CD8-positive, alpha-beta memory T cell (primary cell): ENCODE data around the gene EGFL7. TPM values are rescaled to one million over a fixed set of nuclear protein-coding genes. Genes with fewer than 3 reads are reported as not detected.
A peak's percentile ranks its signal among the peaks of the same experiment; 100 is the strongest.

ENCODE experiments used
- CTCF ChIA-PET: fragments of 350-600 bp; sonication (Branson Sonifier 250); formaldehyde crosslinking; loops from one replicate; lab custom pipeline; 2021; ENCODE audit warnings: antibody characterized with exemption; lab: Charles Lee
- POLR2A ChIA-PET: fragments of 350-600 bp; sonication (Branson Sonifier 250); formaldehyde crosslinking; loops from one replicate; lab custom pipeline; 2021; ENCODE audit warnings: antibody characterized with exemption; lab: Charles Lee
- DNase-seq, 5 donors: peaks; one replicate each; pipeline versions ENCODE4 v3.0.0 to v3.0.0-alpha.2; 2020 to 2022; ENCODE audit warnings: mixed read lengths in 1 of 5
- H3K27ac ChIP-seq: one replicate; pipeline ENCODE4 v1.7.0; 2013; ENCODE audit warnings: low read depth, mild to moderate bottlenecking, low read length, moderate library complexity
- H3K27me3 ChIP-seq: 2 replicates; pipeline ENCODE4 v1.7.0; 2013; ENCODE audit warnings: low read length, mild to moderate bottlenecking; ENCODE audit not compliant: insufficient read depth, poor library complexity, severe bottlenecking
- H3K36me3 ChIP-seq: 2 replicates; pipeline ENCODE4 v1.7.0; 2013; ENCODE audit warnings: mild to moderate bottlenecking, low read length, moderate library complexity; ENCODE audit not compliant: insufficient read depth
- H3K4me1 ChIP-seq: 2 replicates; pipeline ENCODE4 v1.7.0; 2013; ENCODE audit warnings: mild to moderate bottlenecking, low read length, moderate library complexity; ENCODE audit not compliant: insufficient read depth
- H3K4me3 ChIP-seq: 2 replicates; pipeline ENCODE4 v1.7.0; 2013; ENCODE audit warnings: mild to moderate bottlenecking, low read length
- H3K9me3 ChIP-seq: 2 replicates; pipeline ENCODE4 v1.7.0; 2013; ENCODE audit warnings: mild to moderate bottlenecking, low read length
- H3K27ac Mint-ChIP-seq, 8 donors: one replicate each; pipeline ENCODE4 v1.8.0; 2020 to 2021; ENCODE audit warnings: mixed read lengths in 8 of 8, mild to moderate bottlenecking in 6 of 8, inconsistent platforms in 3 of 8, moderate library complexity in 3 of 8
- H3K27me3 Mint-ChIP-seq, 2 donors: one replicate each; pipeline ENCODE4 v1.8.0; 2020 to 2021; ENCODE audit warnings: mixed read lengths in 2 of 2, mild to moderate bottlenecking in 1 of 2, moderate library complexity in 1 of 2
- H3K36me3 Mint-ChIP-seq, 3 donors: one replicate each; pipeline ENCODE4 v1.8.0; 2020 to 2021; ENCODE audit warnings: mixed read lengths in 3 of 3, inconsistent platforms in 1 of 3, mild to moderate bottlenecking in 1 of 3
- H3K4me1 Mint-ChIP-seq, 3 donors: one replicate each; pipeline ENCODE4 v1.8.0; 2020 to 2021; ENCODE audit warnings: mixed read lengths in 3 of 3, inconsistent platforms in 1 of 3, mild to moderate bottlenecking in 1 of 3
- H3K4me3 Mint-ChIP-seq, 7 donors: one replicate each; pipeline ENCODE4 v1.8.0; 2020 to 2021; ENCODE audit warnings: mixed read lengths in 7 of 7, mild to moderate bottlenecking in 6 of 7, moderate library complexity in 4 of 7, inconsistent platforms in 2 of 7
- H3K9me3 Mint-ChIP-seq, 5 donors: one replicate each; pipeline ENCODE4 v1.8.0; 2020 to 2022; ENCODE audit warnings: mixed read lengths in 5 of 5, mild to moderate bottlenecking in 3 of 5, moderate library complexity in 2 of 5, inconsistent platforms in 1 of 5
- polyA plus RNA-seq: library from polyadenylated mRNA; unstranded; fragments of 300-500 nt; fragmentation: Illumina TruSeq; gene quantifications from one replicate; pipeline ENCODE4 v1.2.3, GENCODE V29; 2021
- total RNA-seq, 2 experiments: library from RNA; stranded (reverse); gene quantifications; one replicate each; pipeline ENCODE4 v1.2.3, GENCODE V29; 2021

Gene EGFL7
- total and polyA plus RNA-seq, 3 experiments from 2014 or later: 0.40 to 0.95 (median 0.61) TPM

- no peak overlapping the region for H3K27ac Mint-ChIP-seq
- Histone ChIP-seq H3K27ac (peak overlapping the region; percentile 79), H3K27me3 (peaks cover 11% of the 10 kb centered on the region), H3K4me1 (no peaks in the 10 kb centered on the region), H3K4me3 (no peak overlapping the region), H3K9me3 (no peaks in the 10 kb centered on the region), H3K36me3 (no peaks in the 10 kb centered on the region)
- H3K4me3 Mint-ChIP-seq: peak overlapping the region in 5 of 7 donors; percentile 51 to 74 (median 67)
- H3K9me3 Mint-ChIP-seq: peaks cover 0 to 2% (median 0%) of the 10 kb centered on the region in 5 donors
- H3K27me3 Mint-ChIP-seq: peaks cover 10 to 23% of the 10 kb centered on the region in 2 donors
- CTCF ChIA-PET: interaction anchor here (1.2 to 1.6 kb wide), 3 partner anchors 10 to 180 kb away, joined by 3 read pairs; no protein-coding TSS in a partner anchor
- POLR2A ChIA-PET: no interaction called here
- H3K36me3 Mint-ChIP-seq: no peaks in the 10 kb centered on the region
- H3K4me1 Mint-ChIP-seq: peaks cover 0 to 13% (median 6%) of the 10 kb centered on the region in 3 donors
- DNase-seq: no peak
Measured at GRCh38 chr9:136665111-136665703, 2.5 kb downstream of the EGFL7 start.

- H3K27me3 Mint-ChIP-seq: peaks cover 10 to 23% of the 10 kb centered on the region in 2 donors
- H3K36me3 Mint-ChIP-seq: no peaks in the 10 kb centered on the region
- peaks cover 0 to 2% (median 0%) of the 10 kb centered on the region in 5 donors for H3K9me3 Mint-ChIP-seq
- H3K27ac ChIP-seq: peak overlapping the region; percentile 16
- no peak for DNase-seq
- no peak overlapping the region for H3K4me3 ChIP-seq
- peaks cover 11% of the 10 kb centered on the region for H3K27me3 ChIP-seq
- no peak overlapping the region for H3K27ac Mint-ChIP-seq
- H3K36me3 ChIP-seq: no peaks in the 10 kb centered on the region
- no peaks in the 10 kb centered on the region for H3K9me3 ChIP-seq
- no peaks in the 10 kb centered on the region for H3K4me1 ChIP-seq
- H3K4me3 Mint-ChIP-seq: no peak overlapping the region
- CTCF ChIA-PET: no interaction called here
- H3K4me1 Mint-ChIP-seq: peaks cover 0 to 13% (median 6%) of the 10 kb centered on the region in 3 donors
- POLR2A ChIA-PET: no interaction called here
Measured at GRCh38 chr9:136665704-136666371, 3.1 kb downstream of the EGFL7 start.

DNA sequence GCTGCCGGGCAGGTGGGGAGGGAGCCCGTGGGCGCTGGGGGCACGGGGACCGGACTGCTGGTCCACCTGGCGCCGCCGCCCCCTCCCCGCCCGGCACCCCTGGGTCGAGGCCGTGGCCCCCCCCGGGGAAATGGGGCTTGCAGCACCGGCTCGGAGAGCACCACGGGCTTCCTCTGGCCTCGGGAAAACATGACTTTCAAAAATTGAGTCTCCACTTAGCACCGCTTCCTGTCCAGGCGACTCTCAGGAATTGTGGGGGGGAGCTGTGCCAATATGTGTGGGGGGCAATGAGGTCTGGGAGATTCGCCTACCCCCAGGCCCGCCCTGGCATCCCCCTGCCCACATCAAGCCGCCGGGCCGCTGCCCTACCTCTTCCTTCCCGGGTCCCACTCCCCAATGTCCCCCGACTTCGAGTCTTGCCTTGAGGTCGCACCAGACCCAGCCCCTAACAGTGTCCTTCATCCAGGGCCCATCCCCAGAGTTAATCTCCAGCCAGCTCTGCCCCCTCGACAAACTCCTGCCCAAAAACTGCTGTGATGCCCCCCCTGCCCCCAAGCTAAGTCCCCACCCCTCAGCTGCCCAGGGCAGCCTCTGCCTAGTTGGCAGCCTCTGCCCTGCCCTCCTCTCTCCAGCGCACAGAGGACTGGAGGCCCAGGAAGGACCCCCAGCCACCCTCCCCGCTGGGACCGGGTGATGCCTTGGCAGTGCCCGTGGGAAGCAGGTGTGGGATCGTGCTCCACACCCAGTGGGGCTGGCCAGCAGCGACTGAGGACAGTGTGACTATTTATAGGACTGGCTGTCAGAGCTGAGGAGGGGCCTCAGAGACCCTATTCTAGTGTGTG is 3.9 kb downstream of the EGFL7 start:
- Mint-ChIP-seq H3K36me3 (no peaks in the 10 kb centered on the region), H3K4me3 (peak overlapping the region in 6 of 7 donors; percentile 23 to 70 (median 51)), H3K4me1 (peaks cover 0 to 13% (median 6%) of the 10 kb centered on the region in 3 donors), H3K9me3 (peaks cover 0 to 2% (median 0%) of the 10 kb centered on the region in 5 donors), H3K27me3 (peaks cover 7 to 23% of the 10 kb centered on the region in 2 donors), H3K27ac (peak overlapping the region in 1 of 8 donors; percentile 79)
- H3K4me3 ChIP-seq: no peak overlapping the region
- POLR2A ChIA-PET: no interaction called here
- no peaks in the 10 kb centered on the region for H3K9me3 ChIP-seq
- no peaks in the 10 kb centered on the region for H3K4me1 ChIP-seq
- no peaks in the 10 kb centered on the region for H3K36me3 ChIP-seq
- peak overlapping the region; percentile 16 for H3K27ac ChIP-seq
- CTCF ChIA-PET: interaction anchor here (0.6 to 0.7 kb wide), 2 partner anchors 10 to 468 kb away, joined by 3 read pairs; no protein-coding TSS in a partner anchor
- H3K27me3 ChIP-seq: peaks cover 11% of the 10 kb centered on the region
- DNase-seq: no peak

GRCh38 chr9:136667214-136667939 is 4.7 kb downstream of the EGFL7 start:
- CTCF ChIA-PET: interaction anchor here (0.6 kb wide), 1 partner anchor 58 kb away, joined by 3 read pairs; no protein-coding TSS in a partner anchor
- no peaks in the 10 kb centered on the region for H3K36me3 Mint-ChIP-seq
- Histone ChIP-seq H3K27me3 (peaks cover 11% of the 10 kb centered on the region), H3K4me3 (no peak overlapping the region), H3K9me3 (no peaks in the 10 kb centered on the region), H3K4me1 (no peaks in the 10 kb centered on the region), H3K36me3 (no peaks in the 10 kb centered on the region), H3K27ac (peak overlapping the region; percentile 16)
- no peak for DNase-seq
- peaks cover 0 to 13% (median 6%) of the 10 kb centered on the region in 3 donors for H3K4me1 Mint-ChIP-seq
- peaks cover 7 to 23% of the 10 kb centered on the region in 2 donors for H3K27me3 Mint-ChIP-seq
- H3K9me3 Mint-ChIP-seq: peaks cover 0 to 2% (median 0%) of the 10 kb centered on the region in 5 donors
- H3K27ac Mint-ChIP-seq: no peak overlapping the region
- POLR2A ChIA-PET: no interaction called here
- H3K4me3 Mint-ChIP-seq: no peak overlapping the region

DNA sequence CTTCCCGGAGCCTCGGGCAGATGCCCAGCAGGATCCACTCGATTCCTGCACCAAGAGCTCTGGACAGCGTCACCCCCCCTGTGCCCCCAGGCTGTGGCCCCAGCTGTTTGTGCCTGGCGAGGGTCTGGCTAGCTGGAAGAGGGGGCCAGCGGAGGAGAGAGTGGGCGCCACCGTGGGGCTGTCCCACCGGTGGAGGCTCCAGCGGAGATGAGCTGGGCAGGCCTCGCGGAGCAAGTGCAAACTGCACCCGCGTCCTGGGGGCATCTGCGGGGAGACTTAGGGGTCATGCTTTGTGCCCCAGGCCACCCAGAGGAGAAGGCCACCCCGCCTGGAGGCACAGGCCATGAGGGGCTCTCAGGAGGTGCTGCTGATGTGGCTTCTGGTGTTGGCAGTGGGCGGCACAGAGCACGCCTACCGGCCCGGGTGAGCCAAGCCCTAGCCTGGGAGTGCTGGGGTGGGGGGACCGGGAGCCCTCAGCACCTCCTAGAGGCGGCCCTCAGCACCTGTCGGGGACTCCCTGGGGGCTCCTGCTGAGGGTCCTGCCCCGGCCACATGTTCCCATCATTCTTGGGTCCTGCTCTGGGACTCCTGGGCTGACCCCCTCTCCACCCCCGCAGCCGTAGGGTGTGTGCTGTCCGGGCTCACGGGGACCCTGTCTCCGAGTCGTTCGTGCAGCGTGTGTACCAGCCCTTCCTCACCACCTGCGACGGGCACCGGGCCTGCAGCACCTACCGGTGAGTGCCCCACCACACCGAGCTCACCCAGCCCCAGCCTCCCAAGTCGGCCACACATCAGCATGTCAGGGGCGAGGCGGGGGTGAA is 5.4 kb downstream of the EGFL7 start:
- Mint-ChIP-seq H3K27me3 (peaks cover 7 to 22% of the 10 kb centered on the region in 2 donors), H3K36me3 (no peaks in the 10 kb centered on the region), H3K9me3 (peaks cover 0 to 2% (median 0%) of the 10 kb centered on the region in 5 donors), H3K4me1 (peaks cover 0 to 13% (median 6%) of the 10 kb centered on the region in 3 donors), H3K27ac (no peak overlapping the region), H3K4me3 (peak overlapping the region in 1 of 7 donors; percentile 61)
- Histone ChIP-seq H3K36me3 (no peaks in the 10 kb centered on the region), H3K4me1 (no peaks in the 10 kb centered on the region), H3K4me3 (no peak overlapping the region), H3K27me3 (peaks cover 11% of the 10 kb centered on the region), H3K27ac (no peak overlapping the region), H3K9me3 (no peaks in the 10 kb centered on the region)
- ChIA-PET CTCF (no interaction called here), POLR2A (no interaction called here)
- DNase-seq: no peak

GRCh38 chr9:136668983-136669790 is 6.5 kb downstream of the EGFL7 start:
- CTCF ChIA-PET: no interaction called here
- Mint-ChIP-seq H3K36me3 (peaks cover 0 to 2% (median 0%) of the 10 kb centered on the region in 3 donors), H3K4me3 (peak overlapping the region in 1 of 7 donors; percentile 69), H3K27ac (no peak overlapping the region), H3K9me3 (peaks cover 0 to 1% (median 0%) of the 10 kb centered on the region in 5 donors), H3K4me1 (peaks cover 0 to 13% (median 6%) of the 10 kb centered on the region in 3 donors), H3K27me3 (peaks cover 5 to 20% of the 10 kb centered on the region in 2 donors)
- Histone ChIP-seq H3K36me3 (no peaks in the 10 kb centered on the region), H3K4me3 (no peak overlapping the region), H3K9me3 (no peaks in the 10 kb centered on the region), H3K4me1 (no peaks in the 10 kb centered on the region), H3K27me3 (peaks cover 7% of the 10 kb centered on the region), H3K27ac (no peak overlapping the region)
- POLR2A ChIA-PET: no interaction called here
- DNase-seq: no peak
